Thyroid gland (tissue), 4 donors: ENCODE data around the gene HIVEP3. TPM values are rescaled to one million over a fixed set of nuclear protein-coding genes. Genes with fewer than 3 reads are reported as not detected.

Experiments
- DNase-seq, 2 donors: peaks; one replicate each; pipeline ENCODE4 v3.0.0-alpha.2; 2019
- H3K27ac ChIP-seq, 3 donors: fragments of 200-600 bp; sonication (generic); 1 replicate in 2 of 3; 2 replicates in 1 of 3; pipeline ENCODE4 v1.5.1; 2016 to 2019; ENCODE audit warnings: mild to moderate bottlenecking in 1 of 3, moderate library complexity in 1 of 3
- H3K27me3 ChIP-seq: fragments of 200-600 bp; sonication (generic); one replicate; pipeline ENCODE4 v1.5.1; 2019
- H3K36me3 ChIP-seq, 2 donors: fragments of 200-600 bp; sonication (generic); one replicate each; pipeline ENCODE4 v1.5.1; 2016 to 2019
- H3K4me1 ChIP-seq, 2 donors: fragments of 200-600 bp; sonication (generic); one replicate each; pipeline ENCODE4 v1.5.1; 2017 to 2019
- H3K4me3 ChIP-seq, 3 donors: fragments of 200-600 bp; sonication (generic); replicated peaks in 1 of 3; 1 replicate in 2 of 3; 2 replicates in 1 of 3; pipeline ENCODE4 v1.5.1; 2016; ENCODE audit warnings: mild to moderate bottlenecking in 1 of 3
- H3K9me3 ChIP-seq: fragments of 200-600 bp; sonication (generic); one replicate; pipeline ENCODE4 v1.5.1; 2017
- CTCF ChIP-seq, 6 experiments: fragments of 200-600 bp in 3 of 6; fragments of 450-650 bp in 3 of 6; sonication (generic) in 3 of 6; IDR thresholded peaks; one replicate each; pipeline ENCODE4 v1.5.1; 2016 to 2019; ENCODE audit warnings: antibody characterized with exemption in 6 of 6, mild to moderate bottlenecking in 2 of 6, inconsistent platforms in 1 of 6, moderate library complexity in 1 of 6
- POLR2A ChIP-seq, 2 donors: fragments of 450-650 bp; IDR thresholded peaks; one replicate each; pipeline ENCODE4 v1.6.1; 2017; ENCODE audit warnings: antibody characterized with exemption in 2 of 2, mild to moderate bottlenecking in 2 of 2, moderate library complexity in 1 of 2
- whole genome bisulfite sequencing, 2 donors: methylation state at CpG; one replicate each; pipeline ENCODE4 v1.1.5; 2017; 5-methylcytosine and 5-hydroxymethylcytosine counted together
- intact Hi-C: fragments of 100-400 bp; cut with DNase I; formaldehyde crosslinking; loops from one replicate; pipeline ENCODE4 v1.15.1; 2023
- total RNA-seq, 4 donors: library from RNA; depleted of rRNA; stranded (reverse); fragments of >200 nt; gene quantifications; one replicate each; pipeline ENCODE4 v1.2.3, GENCODE V29; 2016

The HIVEP3 gene
- total RNA-seq, result 10 to 100 TPM in 3 of 4 donors, 1 to 10 TPM in 1; 9.7 to 13.5 (median 12.5) TPM

DNA sequence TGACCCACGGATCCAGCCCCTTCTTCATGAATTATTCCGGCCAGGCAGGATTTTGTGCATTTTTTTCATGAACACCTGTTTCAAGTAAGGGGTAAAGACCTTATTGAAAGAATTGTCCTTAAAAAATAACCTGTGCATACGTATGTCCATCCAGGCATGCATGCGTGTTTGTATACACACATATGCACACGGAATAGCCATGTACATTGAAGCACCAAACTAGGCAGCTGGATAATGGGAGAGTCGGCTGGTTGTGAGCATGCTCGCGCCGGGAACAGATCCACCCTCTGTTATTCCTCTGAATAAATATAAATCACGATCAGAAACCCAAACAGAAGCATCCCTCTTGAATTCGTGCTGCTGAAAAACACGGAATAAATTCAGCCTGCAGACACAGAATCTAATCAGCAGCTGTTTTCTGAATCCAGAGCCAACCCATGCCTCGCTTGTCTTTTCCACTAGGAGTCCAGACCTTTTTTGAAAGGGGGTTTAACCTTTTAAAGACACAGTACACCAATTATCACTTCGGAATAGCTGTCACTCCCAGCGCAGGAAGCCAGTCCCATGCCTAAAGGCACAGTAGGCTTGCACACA, at the start of gene HIVEP3:
Gene HIVEP3, minus strand, starts transcription at position 473 of the 594 bp plus-strand sequence.
- Histone ChIP-seq H3K27ac (peak within 1 kb of the TSS in 2 of 3 donors; percentile 18 to 32), H3K4me3 (peak within 1 kb of the TSS in 2 of 3 donors; percentile 26 to 35), H3K36me3 (no peaks in the 10 kb centered on the region), H3K27me3 (no peaks in the 10 kb centered on the region), H3K9me3 (no peaks in the 10 kb centered on the region), H3K4me1 (peaks cover 34 to 40% of the 10 kb centered on the region in 2 donors)
- intact Hi-C loops, result no loop called here
- no peak for TF ChIP-seq POLR2A (IDR thresholded peaks at IDR 0.05)
- peak in 4 of 6 experiments; percentile 18 to 42 (median 30) for TF ChIP-seq CTCF (IDR thresholded peaks at IDR 0.05)
- WGBS, 2 donors, result 9 to 10% methylated on average over 15 of the region's 15 CpGs
- DNase-seq, result peak in 1 of 2 donors; percentile 11

- 100% methylated on average over 1 of the region's 3 CpGs for WGBS, 2 donors
- intact Hi-C loops, result no loop called here
Measured at GRCh38 chr1:41964400-41964799, 45.7 kb upstream of the HIVEP3 start.

GRCh38 chr1:41963636-41964035, 44.9 kb upstream of the HIVEP3 start:
- 91 to 94% methylated on average over 6 of the region's 6 CpGs for WGBS, 2 donors
- Histone ChIP-seq H3K36me3 (no peaks in the 10 kb centered on the region), H3K9me3 (no peaks in the 10 kb centered on the region), H3K27ac (no peak overlapping the region), H3K27me3 (no peaks in the 10 kb centered on the region), H3K4me1 (no peaks in the 10 kb centered on the region), H3K4me3 (no peak overlapping the region)
- DNase-seq, result no peak
- TF ChIP-seq CTCF (IDR thresholded peaks at IDR 0.05) (no peak), POLR2A (IDR thresholded peaks at IDR 0.05) (no peak)
- intact Hi-C loops, result no loop called here

More at GRCh38 chr1:41964400-41964799, 45.7 kb upstream of the HIVEP3 start:
- Histone ChIP-seq H3K27ac (no peak overlapping the region), H3K36me3 (no peaks in the 10 kb centered on the region), H3K4me1 (no peaks in the 10 kb centered on the region), H3K4me3 (no peak overlapping the region), H3K9me3 (no peaks in the 10 kb centered on the region), H3K27me3 (no peaks in the 10 kb centered on the region)
- no peak for DNase-seq
- TF ChIP-seq POLR2A (IDR thresholded peaks at IDR 0.05), result no peak

GRCh38 chr1:41958015-41958673, 39.4 kb upstream of the HIVEP3 start:
- no peak for DNase-seq
- TF ChIP-seq POLR2A (IDR thresholded peaks at IDR 0.05), result no peak
- TF ChIP-seq CTCF (IDR thresholded peaks at IDR 0.05), result no peak
- Histone ChIP-seq H3K27ac (no peak overlapping the region), H3K4me1 (no peaks in the 10 kb centered on the region), H3K36me3 (no peaks in the 10 kb centered on the region), H3K4me3 (no peak overlapping the region), H3K9me3 (no peaks in the 10 kb centered on the region), H3K27me3 (no peaks in the 10 kb centered on the region)
- intact Hi-C loops, result no loop called here
- WGBS, 2 donors, result 81 to 82% methylated on average over 6 of the region's 6 CpGs

DNA sequence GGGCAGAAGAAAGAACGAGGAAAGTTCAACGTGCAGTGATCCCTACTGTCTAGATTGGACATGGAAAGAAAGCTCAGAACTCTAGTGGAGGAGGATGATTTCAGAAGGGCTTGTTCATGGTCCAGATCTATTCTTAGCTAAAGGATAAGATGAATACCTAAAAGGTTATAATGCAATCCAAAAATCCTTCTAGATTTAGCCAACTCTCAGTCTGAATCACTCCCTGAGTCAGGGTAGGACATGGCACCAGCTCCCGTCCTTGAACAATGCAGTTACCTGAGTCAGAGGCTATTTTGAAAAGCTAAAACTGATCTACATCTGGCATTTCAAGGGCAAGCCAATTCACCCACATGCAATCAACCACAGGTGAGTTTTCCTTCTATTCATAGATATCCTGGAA, 38.8 kb upstream of the HIVEP3 start:
- Histone ChIP-seq H3K4me3 (no peak overlapping the region), H3K4me1 (no peaks in the 10 kb centered on the region), H3K27ac (no peak overlapping the region), H3K27me3 (no peaks in the 10 kb centered on the region), H3K36me3 (no peaks in the 10 kb centered on the region), H3K9me3 (no peaks in the 10 kb centered on the region)
- no peak for DNase-seq
- intact Hi-C loops, result no loop called here
- TF ChIP-seq POLR2A (IDR thresholded peaks at IDR 0.05) (no peak), CTCF (IDR thresholded peaks at IDR 0.05) (no peak)
- WGBS, 2 donors, result 82 to 93% methylated on average over 3 of the region's 3 CpGs
